ENCODE measurements around the gene UBE2G1. TPM values are rescaled to one million over a fixed set of nuclear protein-coding genes. Genes with fewer than 3 reads are reported as not detected.
A peak's percentile ranks its signal among the peaks of the same experiment; 100 is the strongest.
"Not testable (repeated sequence)": the region's sequence is repeated elsewhere in the genome, so short reads cannot be mapped to it uniquely, and the experiment has no call there.

Gene UBE2G1
- total RNA-seq, 2 donors from 2014 or later, result 40.6 to 65.4 TPM

GRCh38 chr17:4272213-4272971 is 94.1 kb downstream of the UBE2G1 start:
- Mint-ChIP-seq H3K27ac (no peak overlapping the region), H3K36me3 (ENCODE audit: low read depth) (peaks cover 68% of the 10 kb centered on the region), H3K27me3 (no peaks in the 10 kb centered on the region), H3K9me3 (no peaks in the 10 kb centered on the region), H3K4me1 (peaks cover 4% of the 10 kb centered on the region), H3K4me3 (no peak overlapping the region)
- ATAC-seq (replicated peaks), result no peak

- no peaks in the 10 kb centered on the region for H3K27me3 Mint-ChIP-seq
- no peak for ATAC-seq (replicated peaks)
- no peak overlapping the region for H3K4me3 Mint-ChIP-seq
- peaks cover 2% of the 10 kb centered on the region for H3K4me1 Mint-ChIP-seq
- H3K27ac Mint-ChIP-seq, result no peak overlapping the region
- peaks cover 57% of the 10 kb centered on the region for H3K36me3 Mint-ChIP-seq (ENCODE audit: low read depth)
- no peaks in the 10 kb centered on the region for H3K9me3 Mint-ChIP-seq
Observed at GRCh38 chr17:4270736-4271135, 95.7 kb downstream of the UBE2G1 start.

GRCh38 chr17:4269915-4270314 is 96.6 kb downstream of the UBE2G1 start:
- Mint-ChIP-seq H3K4me3 (no peak overlapping the region), H3K27me3 (no peaks in the 10 kb centered on the region), H3K36me3 (ENCODE audit: low read depth) (peaks cover 57% of the 10 kb centered on the region), H3K4me1 (no peaks in the 10 kb centered on the region), H3K9me3 (no peaks in the 10 kb centered on the region), H3K27ac (no peak overlapping the region)
- ATAC-seq (replicated peaks), result no peak

GRCh38 chr17:4267402-4267801 is 99.1 kb downstream of the UBE2G1 start:
- Mint-ChIP-seq H3K4me3 (no peak overlapping the region), H3K9me3 (no peaks in the 10 kb centered on the region), H3K27ac (no peak overlapping the region), H3K4me1 (peaks cover 13% of the 10 kb centered on the region), H3K36me3 (ENCODE audit: low read depth) (peaks cover 44% of the 10 kb centered on the region), H3K27me3 (no peaks in the 10 kb centered on the region)
- no peak for ATAC-seq (replicated peaks)

GRCh38 chr17:4266550-4266949 is 99.9 kb downstream of the UBE2G1 start:
- Mint-ChIP-seq H3K27me3 (no peaks in the 10 kb centered on the region), H3K27ac (no peak overlapping the region), H3K9me3 (no peaks in the 10 kb centered on the region), H3K4me3 (no peak overlapping the region), H3K4me1 (peaks cover 17% of the 10 kb centered on the region), H3K36me3 (ENCODE audit: low read depth) (peaks cover 40% of the 10 kb centered on the region)
- no peak for ATAC-seq (replicated peaks)

GRCh38 chr17:4263282-4264215 is 102.9 kb downstream of the UBE2G1 start, which contains the start of gene ANKFY1:
ANKFY1 (minus strand) TSS chr17:4263979; CDS start chr17:4263941, 38 bp downstream.
- H3K27me3 Mint-ChIP-seq, result no peaks in the 10 kb centered on the region
- peak within 1 kb of the TSS; percentile 100 for H3K27ac Mint-ChIP-seq
- peaks cover 29% of the 10 kb centered on the region for H3K36me3 Mint-ChIP-seq (ENCODE audit: low read depth)
- peak within 1 kb of the TSS; percentile 99 for H3K4me3 Mint-ChIP-seq
- peaks cover 24% of the 10 kb centered on the region for H3K4me1 Mint-ChIP-seq
- H3K9me3 Mint-ChIP-seq, result peaks cover 4% of the 10 kb centered on the region
- ATAC-seq (replicated peaks), result peak; percentile 100

GRCh38 chr17:4262703-4263102 is 103.8 kb downstream of the UBE2G1 start:
- H3K4me1 Mint-ChIP-seq, result peaks cover 28% of the 10 kb centered on the region
- H3K4me3 Mint-ChIP-seq, result peak overlapping the region; percentile 99
- no peak for ATAC-seq (replicated peaks)
- no peaks in the 10 kb centered on the region for H3K27me3 Mint-ChIP-seq
- peaks cover 27% of the 10 kb centered on the region for H3K36me3 Mint-ChIP-seq (ENCODE audit: low read depth)
- H3K9me3 Mint-ChIP-seq, result peaks cover 4% of the 10 kb centered on the region
- peak overlapping the region; percentile 23 for H3K27ac Mint-ChIP-seq

GRCh38 chr17:4261452-4261851 is 105.0 kb downstream of the UBE2G1 start:
- Mint-ChIP-seq H3K36me3 (ENCODE audit: low read depth) (peaks cover 37% of the 10 kb centered on the region), H3K4me1 (peaks cover 40% of the 10 kb centered on the region), H3K9me3 (peaks cover 4% of the 10 kb centered on the region), H3K27me3 (no peaks in the 10 kb centered on the region), H3K4me3 (no peak overlapping the region), H3K27ac (peak overlapping the region; percentile 10)
- no peak for ATAC-seq (replicated peaks)

- H3K27ac Mint-ChIP-seq, result no peak overlapping the region
- no peaks in the 10 kb centered on the region for H3K27me3 Mint-ChIP-seq
- peaks cover 34% of the 10 kb centered on the region for H3K4me1 Mint-ChIP-seq
- peaks cover 46% of the 10 kb centered on the region for H3K36me3 Mint-ChIP-seq (ENCODE audit: low read depth)
- H3K4me3 Mint-ChIP-seq, result no peak overlapping the region
- ATAC-seq (replicated peaks), result no peak
- H3K9me3 Mint-ChIP-seq, result peaks cover 4% of the 10 kb centered on the region
Observed at GRCh38 chr17:4258867-4259266, 107.6 kb downstream of the UBE2G1 start.

GRCh38 chr17:4256952-4257351 is 109.5 kb downstream of the UBE2G1 start:
- Mint-ChIP-seq H3K27me3 (no peaks in the 10 kb centered on the region), H3K36me3 (ENCODE audit: low read depth) (peaks cover 44% of the 10 kb centered on the region), H3K4me1 (peaks cover 37% of the 10 kb centered on the region), H3K27ac (peak overlapping the region; percentile 53), H3K9me3 (peaks cover 4% of the 10 kb centered on the region), H3K4me3 (peak overlapping the region; percentile 1)
- ATAC-seq (replicated peaks), result peak; percentile 96

- ATAC-seq (replicated peaks); H3K9me3 Mint-ChIP-seq; H3K27me3 Mint-ChIP-seq; H3K4me3 Mint-ChIP-seq: not testable (repeated sequence)
- H3K36me3 Mint-ChIP-seq (ENCODE audit: low read depth), result peaks cover 37% of the 10 kb centered on the region
- peaks cover 31% of the 10 kb centered on the region for H3K4me1 Mint-ChIP-seq
- peak overlapping the region; percentile 12 for H3K27ac Mint-ChIP-seq
Observed at GRCh38 chr17:4255271-4255670, 111.2 kb downstream of the UBE2G1 start.

GRCh38 chr17:4250887-4251286 is 115.6 kb downstream of the UBE2G1 start:
- H3K4me3 Mint-ChIP-seq, result no peak overlapping the region
- peaks cover 30% of the 10 kb centered on the region for H3K4me1 Mint-ChIP-seq
- H3K27me3 Mint-ChIP-seq, result no peaks in the 10 kb centered on the region

GRCh38 chr17:4249452-4250029 is 116.9 kb downstream of the UBE2G1 start:
- Mint-ChIP-seq H3K36me3 (ENCODE audit: low read depth) (peaks cover 25% of the 10 kb centered on the region), H3K27ac (peak overlapping the region; percentile 82), H3K9me3 (no peaks in the 10 kb centered on the region), H3K4me3 (peak overlapping the region; percentile 0), H3K4me1 (peaks cover 37% of the 10 kb centered on the region), H3K27me3 (no peaks in the 10 kb centered on the region)
- ATAC-seq (replicated peaks), result peak; percentile 38

More at GRCh38 chr17:4250887-4251286, 115.6 kb downstream of the UBE2G1 start:
- ATAC-seq (replicated peaks), result no peak
- Mint-ChIP-seq H3K36me3 (ENCODE audit: low read depth) (peaks cover 28% of the 10 kb centered on the region), H3K27ac (no peak overlapping the region), H3K9me3 (no peaks in the 10 kb centered on the region)

GRCh38 chr17:4248504-4249277 is 117.8 kb downstream of the UBE2G1 start:
- Mint-ChIP-seq H3K4me3 (no peak overlapping the region), H3K36me3 (ENCODE audit: low read depth) (peaks cover 27% of the 10 kb centered on the region), H3K27me3 (no peaks in the 10 kb centered on the region), H3K27ac (peak overlapping the region; percentile 48), H3K4me1 (peaks cover 37% of the 10 kb centered on the region), H3K9me3 (no peaks in the 10 kb centered on the region)
- no peak for ATAC-seq (replicated peaks)
